HEK293T (cell line): Measurements from ENCODE around the gene TFDP1.

Experiments
- ELF4 ChIP-seq: fragments of 450-650 bp; IDR thresholded peaks from 2 replicates; pipeline ENCODE4 v1.6.1; 2017; ENCODE audit warnings: antibody characterized with exemption
- HDGF ChIP-seq: fragments of 450-650 bp; IDR thresholded peaks from 2 replicates; pipeline ENCODE4 v1.6.1; 2017; ENCODE audit warnings: antibody characterized with exemption, borderline replicate concordance
- SP1 ChIP-seq: fragments of 450-650 bp; IDR thresholded peaks from 2 replicates; pipeline ENCODE4 v1.6.1; 2017
- SUZ12 ChIP-seq: fragments of 450-650 bp; IDR thresholded peaks from 2 replicates; pipeline ENCODE4 v1.6.1; 2016; ENCODE audit warnings: mild to moderate bottlenecking
- TARDBP ChIP-seq: fragments of 450-650 bp; IDR thresholded peaks from 2 replicates; pipeline ENCODE4 v1.6.1; 2016

DNA sequence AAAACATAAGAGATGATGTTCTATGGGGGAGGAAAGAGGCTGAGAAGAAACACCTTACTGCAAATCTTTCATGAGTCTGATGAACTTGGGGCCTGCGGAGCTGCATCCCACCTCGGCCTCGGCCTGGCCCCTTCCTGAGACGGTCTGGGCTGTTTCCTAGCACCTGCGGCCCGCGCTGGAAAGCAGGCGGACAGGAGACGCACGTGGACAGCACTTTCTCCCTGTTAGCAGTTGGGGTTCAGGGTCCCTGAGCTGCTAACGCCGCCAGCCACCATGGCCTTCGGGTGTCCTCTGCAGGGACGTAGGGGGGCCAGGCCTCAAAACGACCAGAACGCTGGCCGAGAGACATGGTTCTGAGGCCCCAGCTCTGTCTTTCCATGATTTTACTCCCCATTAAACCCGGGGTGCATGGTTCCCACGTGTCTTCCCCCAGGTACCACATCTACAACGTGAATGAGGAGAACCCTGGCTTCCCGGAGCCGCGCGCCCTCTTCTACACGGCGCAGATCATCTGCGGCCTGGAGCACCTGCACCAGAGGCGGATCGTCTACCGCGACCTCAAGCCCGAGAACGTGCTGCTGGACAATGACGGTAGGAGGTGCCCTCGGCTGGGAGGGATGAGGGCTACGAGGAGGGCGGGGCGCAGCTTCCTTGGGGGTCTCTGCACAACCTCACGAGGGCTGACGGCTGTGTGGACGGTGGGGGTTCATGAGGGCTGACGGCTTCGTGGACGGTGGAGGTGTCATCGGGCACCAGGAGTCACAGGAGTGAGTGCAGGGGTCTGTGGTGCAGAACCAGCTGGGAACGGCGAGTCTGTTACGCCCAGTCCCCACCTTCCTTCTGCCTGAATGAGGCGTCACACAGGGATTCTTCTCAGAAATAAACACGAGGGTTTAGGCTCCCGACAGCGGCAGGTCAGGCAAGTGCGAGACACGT is 86.8 kb downstream of the TFDP1 start:
- TF ChIP-seq SP1 (no peak), HDGF (no peak), TARDBP (no peak), SUZ12 (no peak), ELF4 (no peak)
